ENCODE data around the gene ABCA6. TPM values are rescaled to one million over a fixed set of nuclear protein-coding genes. Genes with fewer than 3 reads are reported as not detected.

The ABCA6 gene
- total and polyA plus RNA-seq, 2 donors: 35.9 to 74.6 TPM

- Histone ChIP-seq H3K4me1 (ENCODE audit: insufficient read depth) (no peaks in the 10 kb centered on the region), H3K27ac (ENCODE audit: low read depth) (no peak overlapping the region), H3K4me3 (ENCODE audit: low read depth, low read length) (no peak overlapping the region), H3K36me3 (ENCODE audit: insufficient read depth) (no peaks in the 10 kb centered on the region)
- DNase-seq (ENCODE audit: extremely low spot score): no peak
These were observed 22.5 kb upstream of the ABCA6 start for GRCh38 chr17:69164206-69164605.

GRCh38 chr17:69159418-69159817 is 17.7 kb upstream of the ABCA6 start:
- H3K27ac ChIP-seq (ENCODE audit: low read depth): no peak overlapping the region
- no peaks in the 10 kb centered on the region for H3K36me3 ChIP-seq (ENCODE audit: insufficient read depth)
- no peaks in the 10 kb centered on the region for H3K4me1 ChIP-seq (ENCODE audit: insufficient read depth)
- no peak overlapping the region for H3K4me3 ChIP-seq (ENCODE audit: low read depth, low read length)
- no peak for DNase-seq (ENCODE audit: extremely low spot score)

- WGBS: 95% methylated on average over 2 of the region's 2 CpGs
- DNase-seq (ENCODE audit: extremely low spot score): no peak
- Histone ChIP-seq H3K4me1 (ENCODE audit: insufficient read depth) (no peaks in the 10 kb centered on the region), H3K27ac (ENCODE audit: low read depth) (no peak overlapping the region), H3K4me3 (ENCODE audit: low read depth, low read length) (no peak overlapping the region), H3K36me3 (ENCODE audit: insufficient read depth) (peaks cover 2% of the 10 kb centered on the region)
These were observed 12.6 kb upstream of the ABCA6 start for GRCh38 chr17:69154267-69154666.

- Histone ChIP-seq H3K4me3 (ENCODE audit: low read depth, low read length) (no peak overlapping the region), H3K36me3 (ENCODE audit: insufficient read depth) (peaks cover 2% of the 10 kb centered on the region), H3K4me1 (ENCODE audit: insufficient read depth) (no peaks in the 10 kb centered on the region), H3K27ac (ENCODE audit: low read depth) (no peak overlapping the region)
- DNase-seq (ENCODE audit: extremely low spot score): no peak
- WGBS: 45% methylated on average over 1 of the region's 1 CpG
These were observed 8.6 kb upstream of the ABCA6 start for GRCh38 chr17:69150333-69150732.

- Histone ChIP-seq H3K36me3 (ENCODE audit: insufficient read depth) (peaks cover 2% of the 10 kb centered on the region), H3K4me1 (ENCODE audit: insufficient read depth) (no peaks in the 10 kb centered on the region), H3K27ac (ENCODE audit: low read depth) (no peak overlapping the region), H3K4me3 (ENCODE audit: low read depth, low read length) (no peak overlapping the region)
- WGBS: 85% methylated on average over 2 of the region's 2 CpGs
- no peak for DNase-seq (ENCODE audit: extremely low spot score)
These were observed 5.8 kb upstream of the ABCA6 start for GRCh38 chr17:69147460-69147859.

- no peaks in the 10 kb centered on the region for H3K4me1 ChIP-seq (ENCODE audit: insufficient read depth)
- H3K4me3 ChIP-seq (ENCODE audit: low read depth, low read length): no peak overlapping the region
- DNase-seq (ENCODE audit: extremely low spot score): no peak
- peaks cover 2% of the 10 kb centered on the region for H3K36me3 ChIP-seq (ENCODE audit: insufficient read depth)
- peak overlapping the region; percentile 32 for H3K27ac ChIP-seq (ENCODE audit: low read depth)
- 91% methylated on average over 2 of the region's 2 CpGs for whole genome bisulfite sequencing
These were observed 2.9 kb upstream of the ABCA6 start for GRCh38 chr17:69144331-69145255.

GRCh38 chr17:69143683-69144231 is 2.1 kb upstream of the ABCA6 start:
- Histone ChIP-seq H3K4me1 (ENCODE audit: insufficient read depth) (no peaks in the 10 kb centered on the region), H3K27ac (ENCODE audit: low read depth) (no peak overlapping the region), H3K36me3 (ENCODE audit: insufficient read depth) (no peaks in the 10 kb centered on the region), H3K4me3 (ENCODE audit: low read depth, low read length) (no peak overlapping the region)
- WGBS: 92% methylated on average over 3 of the region's 3 CpGs
- no peak for DNase-seq (ENCODE audit: extremely low spot score)

- no peak overlapping the region for H3K27ac ChIP-seq (ENCODE audit: low read depth)
- no peak for DNase-seq (ENCODE audit: extremely low spot score)
- H3K4me1 ChIP-seq (ENCODE audit: insufficient read depth): no peaks in the 10 kb centered on the region
- no peak overlapping the region for H3K4me3 ChIP-seq (ENCODE audit: low read depth, low read length)
- 89% methylated on average over 1 of the region's 1 CpG for WGBS
- H3K36me3 ChIP-seq (ENCODE audit: insufficient read depth): no peaks in the 10 kb centered on the region
These were observed 1.5 kb upstream of the ABCA6 start for GRCh38 chr17:69143151-69143550.

- H3K4me3 ChIP-seq (ENCODE audit: low read depth, low read length): peak overlapping the region; percentile 18
- no peak for DNase-seq (ENCODE audit: extremely low spot score)
These were observed 594 bp upstream of the ABCA6 start for GRCh38 chr17:69142175-69142802.

GRCh38 chr17:69134112-69134511 is 7.6 kb downstream of the ABCA6 start:
- WGBS: 65% methylated on average over 3 of the region's 3 CpGs
- Histone ChIP-seq H3K4me3 (ENCODE audit: low read depth, low read length) (no peak overlapping the region), H3K36me3 (ENCODE audit: insufficient read depth) (peaks cover 3% of the 10 kb centered on the region), H3K27ac (ENCODE audit: low read depth) (no peak overlapping the region), H3K4me1 (ENCODE audit: insufficient read depth) (no peaks in the 10 kb centered on the region)
- DNase-seq (ENCODE audit: extremely low spot score): no peak

More at GRCh38 chr17:69142175-69142802, 594 bp upstream of the ABCA6 start:
- no peaks in the 10 kb centered on the region for H3K4me1 ChIP-seq (ENCODE audit: insufficient read depth)
- no peak overlapping the region for H3K27ac ChIP-seq (ENCODE audit: low read depth)
- WGBS: 32% methylated on average over 3 of the region's 3 CpGs
- no peaks in the 10 kb centered on the region for H3K36me3 ChIP-seq (ENCODE audit: insufficient read depth)

GRCh38 chr17:69130627-69131296 is 10.9 kb downstream of the ABCA6 start:
- peaks cover 3% of the 10 kb centered on the region for H3K36me3 ChIP-seq (ENCODE audit: insufficient read depth)
- no peaks in the 10 kb centered on the region for H3K4me1 ChIP-seq (ENCODE audit: insufficient read depth)
- WGBS: 73% methylated on average over 6 of the region's 6 CpGs
- DNase-seq (ENCODE audit: extremely low spot score): no peak
- no peak overlapping the region for H3K4me3 ChIP-seq (ENCODE audit: low read depth, low read length)
- no peak overlapping the region for H3K27ac ChIP-seq (ENCODE audit: low read depth)

GRCh38 chr17:69123626-69124025 is 18.1 kb downstream of the ABCA6 start:
- H3K4me3 ChIP-seq (ENCODE audit: low read depth, low read length): no peak overlapping the region
- DNase-seq (ENCODE audit: extremely low spot score): no peak
- no peak overlapping the region for H3K27ac ChIP-seq (ENCODE audit: low read depth)
- H3K4me1 ChIP-seq (ENCODE audit: insufficient read depth): no peaks in the 10 kb centered on the region
- WGBS: 76% methylated on average over 1 of the region's 1 CpG
- no peaks in the 10 kb centered on the region for H3K36me3 ChIP-seq (ENCODE audit: insufficient read depth)

GRCh38 chr17:69122065-69122464 is 19.6 kb downstream of the ABCA6 start:
- no peaks in the 10 kb centered on the region for H3K4me1 ChIP-seq (ENCODE audit: insufficient read depth)
- no peak overlapping the region for H3K4me3 ChIP-seq (ENCODE audit: low read depth, low read length)
- no peak for DNase-seq (ENCODE audit: extremely low spot score)
- no peaks in the 10 kb centered on the region for H3K36me3 ChIP-seq (ENCODE audit: insufficient read depth)
- H3K27ac ChIP-seq (ENCODE audit: low read depth): no peak overlapping the region
- 93% methylated on average over 5 of the region's 5 CpGs for WGBS
